Mesenchymal stem cell (in vitro differentiated cells and primary cell): ENCODE measurements around the gene LIN52.
A peak's percentile ranks its signal among the peaks of the same experiment; 100 is the strongest.

Source experiments
- DNase-seq: peaks from one replicate; pipeline ENCODE4 v3.0.0-alpha.2; 2013
- H2AFZ ChIP-seq: one replicate; pipeline ENCODE4 v1.6.1; 2013; ENCODE audit warnings: low read depth, mild to moderate bottlenecking, control low read depth, inconsistent platforms, low read length, moderate library complexity
- H2AK5ac ChIP-seq: 2 replicates; pipeline ENCODE4 v1.6.1; 2013; ENCODE audit warnings: low read length, moderate library complexity, mild to moderate bottlenecking, inconsistent platforms; ENCODE audit not compliant: severe bottlenecking
- H2BK120ac ChIP-seq: one replicate; pipeline ENCODE4 v1.6.1; 2013; ENCODE audit warnings: low read depth, mild to moderate bottlenecking, inconsistent platforms, low read length, moderate library complexity
- H2BK12ac ChIP-seq, 2 experiments: one replicate each; pipeline ENCODE4 v1.6.1; 2013; ENCODE audit warnings: inconsistent platforms in 2 of 2, low read length in 2 of 2, mild to moderate bottlenecking in 2 of 2, moderate library complexity in 2 of 2, control low read depth in 1 of 2
- H2BK15ac ChIP-seq: one replicate; pipeline ENCODE4 v1.6.1; 2013; ENCODE audit warnings: mild to moderate bottlenecking, low read depth, inconsistent platforms; ENCODE audit not compliant: poor library complexity, severe bottlenecking
- H2BK5ac ChIP-seq: 2 replicates; pipeline ENCODE4 v1.6.1; 2013; ENCODE audit warnings: low read depth, mild to moderate bottlenecking, low read length, control low read depth, inconsistent platforms; ENCODE audit not compliant: poor library complexity, severe bottlenecking
- H3K14ac ChIP-seq, 2 experiments: one replicate each; pipeline ENCODE4 v1.6.1; 2013; ENCODE audit warnings: inconsistent platforms in 2 of 2, low read length in 2 of 2, control low read depth in 1 of 2, mild to moderate bottlenecking in 1 of 2, moderate library complexity in 1 of 2
- H3K18ac ChIP-seq, 2 experiments: one replicate each; pipeline ENCODE4 v1.6.1; 2013; ENCODE audit warnings: inconsistent platforms in 2 of 2, low read length in 2 of 2, control low read depth in 1 of 2, low read depth in 1 of 2, mild to moderate bottlenecking in 1 of 2
- H3K23ac ChIP-seq, 2 experiments: one replicate each; pipeline ENCODE4 v1.6.1; 2013; ENCODE audit warnings: inconsistent platforms in 2 of 2, low read length in 2 of 2, mild to moderate bottlenecking in 2 of 2, moderate library complexity in 2 of 2, control low read depth in 1 of 2
- H3K27ac ChIP-seq: 2 replicates; pipeline ENCODE4 v1.5.1; 2013; ENCODE audit warnings: mild to moderate bottlenecking, moderate library complexity, low read length, control low read depth, inconsistent platforms; ENCODE audit not compliant: poor library complexity, severe bottlenecking
- H3K27me3 ChIP-seq, 2 experiments: 2 replicates each; pipeline versions ENCODE4 v1.6.1 to v1.7.0; 2013; ENCODE audit warnings: low read length in 2 of 2, mild to moderate bottlenecking in 2 of 2, moderate library complexity in 2 of 2, control low read depth in 1 of 2, inconsistent platforms in 1 of 2; ENCODE audit not compliant: control insufficient read depth in 1 of 2, insufficient read depth in 1 of 2
- H3K36me3 ChIP-seq, 2 experiments: 2 replicates each; pipeline versions ENCODE4 v1.6.1 to v1.7.0; 2013; ENCODE audit warnings: low read length in 2 of 2, control low read depth in 1 of 2, inconsistent platforms in 1 of 2, low read depth in 1 of 2, mild to moderate bottlenecking in 1 of 2; ENCODE audit not compliant: insufficient read depth in 2 of 2, control insufficient read depth in 1 of 2
- H3K4ac ChIP-seq, 2 experiments: one replicate each; pipeline ENCODE4 v1.6.1; 2013; ENCODE audit warnings: inconsistent platforms in 2 of 2, low read length in 2 of 2, mild to moderate bottlenecking in 2 of 2, moderate library complexity in 2 of 2, control low read depth in 1 of 2, low read depth in 1 of 2
- H3K4me1 ChIP-seq: 2 replicates; pipeline ENCODE4 v1.6.1; 2013; ENCODE audit warnings: low read depth, low read length, control low read depth; ENCODE audit not compliant: control insufficient read depth, insufficient read depth
- H3K4me2 ChIP-seq: 2 replicates; pipeline ENCODE4 v1.6.1; 2013; ENCODE audit warnings: low read length, mild to moderate bottlenecking, inconsistent platforms; ENCODE audit not compliant: poor library complexity, severe bottlenecking
- H3K4me3 ChIP-seq, 2 experiments: 2 replicates each; pipeline versions ENCODE4 v1.5.1 to v1.7.0; 2013; ENCODE audit warnings: low read length in 2 of 2, mild to moderate bottlenecking in 2 of 2, control low read depth in 1 of 2, low read depth in 1 of 2; ENCODE audit not compliant: insufficient read depth in 1 of 2
- H3K79me1 ChIP-seq: replicated peaks from 2 replicates; pipeline ENCODE4 v1.6.1; 2013; ENCODE audit warnings: mild to moderate bottlenecking, control low read depth, low read length, inconsistent platforms; ENCODE audit not compliant: poor library complexity, severe bottlenecking
- H3K9ac ChIP-seq: 2 replicates; pipeline ENCODE4 v1.7.0; 2013; ENCODE audit warnings: mild to moderate bottlenecking, low read length, moderate library complexity
- H3K9me3 ChIP-seq: 2 replicates; pipeline ENCODE4 v1.7.0; 2013; ENCODE audit warnings: mild to moderate bottlenecking, low read length; ENCODE audit not compliant: control insufficient read depth
- H4K8ac ChIP-seq: one replicate; pipeline ENCODE4 v1.6.1; 2013; ENCODE audit warnings: inconsistent platforms, mild to moderate bottlenecking, low read length, moderate library complexity
- H4K91ac ChIP-seq: one replicate; pipeline ENCODE4 v1.6.1; 2013; ENCODE audit warnings: mild to moderate bottlenecking, low read length, inconsistent platforms
- WGBS: methylation state at CpG from one replicate; pipeline ENCODE4 v1.1.7; 2013; ENCODE audit warnings: mixed read lengths; 5-methylcytosine and 5-hydroxymethylcytosine counted together

Gene LIN52

GRCh38 chr14:74160763-74161162, 76.0 kb downstream of the LIN52 start:
- DNase-seq, result no peak
- H4K91ac ChIP-seq, result no peak overlapping the region
- H3K4me2 ChIP-seq, result no peak overlapping the region
- H4K8ac ChIP-seq, result no peak overlapping the region
- no peak overlapping the region for H3K9ac ChIP-seq
- no peak overlapping the region for H2BK5ac ChIP-seq
- H2AFZ ChIP-seq, result no peak overlapping the region
- H3K27me3 ChIP-seq, result no peaks in the 10 kb centered on the region
- H3K4ac ChIP-seq, result no peak overlapping the region
- no peak overlapping the region for H3K4me3 ChIP-seq
- no peak overlapping the region for H3K18ac ChIP-seq
- no peaks in the 10 kb centered on the region for H3K9me3 ChIP-seq
- no peak overlapping the region for H3K27ac ChIP-seq
- no peak overlapping the region for H2AK5ac ChIP-seq
- WGBS, result no CpG with 5 or more reads among the region's 2 CpGs
- no peak overlapping the region for H3K14ac ChIP-seq
- H2BK12ac ChIP-seq, result no peak overlapping the region
- H3K36me3 ChIP-seq, result no peaks in the 10 kb centered on the region
- no peak overlapping the region for H2BK15ac ChIP-seq
- H3K79me1 ChIP-seq, result peaks cover 1% of the 10 kb centered on the region
- H2BK120ac ChIP-seq, result no peak overlapping the region
- H3K23ac ChIP-seq, result no peak overlapping the region
- H3K4me1 ChIP-seq, result no peaks in the 10 kb centered on the region

- WGBS, result 80% methylated on average over 7 of the region's 8 CpGs
- H3K4me3 ChIP-seq, result no peak overlapping the region
- no peak overlapping the region for H2AK5ac ChIP-seq
- no peak overlapping the region for H3K18ac ChIP-seq
- no peak overlapping the region for H4K91ac ChIP-seq
- H3K27me3 ChIP-seq, result no peaks in the 10 kb centered on the region
- no peaks in the 10 kb centered on the region for H3K4me1 ChIP-seq
- H2BK12ac ChIP-seq, result no peak overlapping the region
- H3K36me3 ChIP-seq, result no peaks in the 10 kb centered on the region
- H3K79me1 ChIP-seq, result peaks cover 1% of the 10 kb centered on the region
- no peak overlapping the region for H2BK5ac ChIP-seq
- no peak overlapping the region for H3K4me2 ChIP-seq
- no peak overlapping the region for H2BK15ac ChIP-seq
- no peak overlapping the region for H3K4ac ChIP-seq
- no peak overlapping the region for H3K14ac ChIP-seq
- no peak overlapping the region for H2BK120ac ChIP-seq
- no peak for DNase-seq
- no peaks in the 10 kb centered on the region for H3K9me3 ChIP-seq
- no peak overlapping the region for H2AFZ ChIP-seq
- no peak overlapping the region for H3K9ac ChIP-seq
- H4K8ac ChIP-seq, result peak overlapping the region; percentile 72
- H3K23ac ChIP-seq, result no peak overlapping the region
- H3K27ac ChIP-seq, result no peak overlapping the region
These were observed 76.9 kb downstream of the LIN52 start for GRCh38 chr14:74161526-74162158.

- Histone ChIP-seq H3K4me3 (no peak overlapping the region), H3K4ac (no peak overlapping the region), H2AFZ (no peak overlapping the region), H2BK15ac (no peak overlapping the region), H3K18ac (no peak overlapping the region), H4K8ac (no peak overlapping the region), H2AK5ac (no peak overlapping the region), H3K36me3 (no peaks in the 10 kb centered on the region), H3K23ac (no peak overlapping the region), H3K27ac (no peak overlapping the region), H3K27me3 (no peaks in the 10 kb centered on the region), H3K4me2 (no peak overlapping the region), H3K79me1 (no peaks in the 10 kb centered on the region), H2BK120ac (no peak overlapping the region), H2BK12ac (no peak overlapping the region), H2BK5ac (no peak overlapping the region), H4K91ac (no peak overlapping the region), H3K4me1 (no peaks in the 10 kb centered on the region), H3K14ac (no peak overlapping the region), H3K9ac (no peak overlapping the region), H3K9me3 (no peaks in the 10 kb centered on the region)
- DNase-seq, result no peak
- 94% methylated on average over 3 of the region's 3 CpGs for WGBS
These were observed 85.2 kb downstream of the LIN52 start for GRCh38 chr14:74169906-74170305.

GRCh38 chr14:74176400-74176793, 91.6 kb downstream of the LIN52 start:
- WGBS, result no CpG with 5 or more reads among the region's 2 CpGs
- Histone ChIP-seq H3K23ac (no peak overlapping the region), H2AK5ac (no peak overlapping the region), H2BK120ac (no peak overlapping the region), H2BK5ac (no peak overlapping the region), H3K79me1 (no peaks in the 10 kb centered on the region), H3K14ac (no peak overlapping the region), H2BK12ac (no peak overlapping the region), H3K27ac (no peak overlapping the region), H3K36me3 (no peaks in the 10 kb centered on the region), H3K4me3 (no peak overlapping the region), H4K8ac (no peak overlapping the region), H3K9ac (no peak overlapping the region), H3K4me1 (no peaks in the 10 kb centered on the region), H3K18ac (no peak overlapping the region), H2BK15ac (no peak overlapping the region), H3K4me2 (no peak overlapping the region), H4K91ac (no peak overlapping the region), H3K9me3 (no peaks in the 10 kb centered on the region), H3K4ac (no peak overlapping the region), H2AFZ (no peak overlapping the region), H3K27me3 (no peaks in the 10 kb centered on the region)
- peak; percentile 6 for DNase-seq
